ENCODE measurements around the gene LIPT2.

Gene LIPT2

DNA sequence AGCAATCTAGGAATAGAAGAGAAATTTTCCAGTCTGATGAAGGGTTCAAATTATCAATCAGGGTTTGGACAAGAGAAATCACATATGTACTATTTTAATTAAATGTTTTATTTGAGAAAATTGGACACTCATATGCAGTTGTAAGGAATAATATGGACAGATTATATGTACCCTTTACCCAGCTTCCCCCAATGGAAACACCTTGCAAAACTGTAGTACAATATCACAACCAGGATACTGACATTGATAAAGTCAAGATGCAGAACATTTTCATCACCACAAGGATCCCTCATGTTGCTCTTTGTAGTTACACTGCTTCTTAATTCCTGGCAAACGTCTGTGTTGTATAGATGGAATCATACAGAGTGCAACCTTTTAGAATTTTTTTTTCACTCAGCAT, 1.4 kb upstream of the LIPT2 start:
- DNase-seq = no peak

DNA sequence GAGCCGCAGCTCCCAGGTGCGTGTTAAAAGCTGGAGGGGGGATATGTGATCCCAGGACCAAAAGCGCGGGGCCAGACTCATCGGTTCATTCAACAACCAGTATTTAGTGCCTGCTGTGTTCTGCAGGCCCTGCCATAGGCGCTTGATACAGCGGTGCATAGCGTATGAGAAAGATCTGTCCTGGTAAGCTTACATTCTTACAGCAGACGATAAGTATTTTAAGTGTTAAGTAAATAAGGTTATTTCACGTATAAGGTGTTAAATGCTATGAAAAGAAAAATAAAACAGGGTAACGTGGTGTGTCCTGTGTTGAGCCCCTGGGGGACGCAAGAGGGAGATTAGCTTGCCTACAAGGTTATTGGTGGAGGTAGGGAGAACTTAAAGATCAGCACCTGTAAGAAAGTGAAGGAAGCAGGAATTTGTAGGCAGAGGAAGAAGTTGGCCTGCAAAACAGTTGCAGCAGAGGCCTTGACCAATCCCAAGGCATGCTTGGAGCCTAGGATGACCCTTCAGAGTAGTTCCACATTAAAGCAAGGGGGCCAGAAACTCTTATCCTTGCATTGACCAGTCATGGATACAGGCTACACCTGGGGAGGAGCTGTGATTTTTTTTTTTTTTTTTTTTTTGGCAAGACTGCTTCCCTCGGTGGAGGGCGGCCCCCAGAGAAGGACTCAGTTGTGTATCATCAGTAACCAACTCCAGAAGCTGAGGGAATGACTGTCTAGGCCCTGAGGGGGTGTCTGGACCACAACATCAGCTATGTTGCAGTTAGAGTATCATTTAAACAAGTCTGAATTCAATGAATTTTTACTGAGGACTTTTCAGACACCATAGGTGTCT, 487 bp upstream of the LIPT2 start:
- DNase-seq = no peak

GRCh38 chr11:74492084-74492483, 1.4 kb downstream of the LIPT2 start:
- DNase-seq = no peak

- DNase-seq = no peak
These were observed 2.6 kb downstream of the LIPT2 start for GRCh38 chr11:74490941-74491340.

DNA sequence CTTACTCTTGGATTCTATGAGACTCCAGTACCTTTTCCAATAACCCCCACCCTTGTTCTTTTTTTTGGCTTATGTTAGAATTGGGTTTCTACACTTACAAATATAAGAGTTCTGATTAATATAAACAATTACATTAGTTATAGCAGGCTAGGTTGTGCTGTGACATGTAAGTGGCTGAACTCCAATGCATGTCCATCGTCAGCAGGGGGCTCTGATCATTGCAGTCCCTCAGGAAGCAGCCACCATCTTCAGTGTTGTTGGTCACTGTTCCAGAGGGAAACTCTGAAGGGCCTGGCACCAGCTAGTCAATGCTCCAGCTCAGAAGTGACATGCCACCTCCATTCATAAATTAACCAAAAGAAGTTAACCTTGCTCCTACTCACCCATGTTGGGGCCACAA, 5.6 kb downstream of the LIPT2 start:
- no peak for DNase-seq

DNA sequence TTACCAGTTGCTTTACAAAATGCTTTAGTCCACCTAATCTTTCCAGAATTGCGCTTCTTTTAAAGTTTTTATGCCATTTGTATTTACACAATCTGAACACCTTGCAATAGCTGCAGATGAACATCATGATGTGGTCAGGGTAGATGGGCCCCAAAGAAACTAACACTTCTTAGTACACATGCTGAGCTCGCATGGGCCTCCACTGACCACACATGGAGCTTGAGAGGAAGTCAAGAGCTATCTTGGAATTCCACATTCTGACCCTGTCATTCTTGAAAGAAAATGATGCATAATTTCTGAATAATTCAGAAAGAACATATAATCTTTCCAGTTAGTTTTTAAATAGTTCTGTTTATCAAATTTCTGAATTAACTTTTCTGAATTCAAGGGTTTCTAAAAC, 7.7 kb downstream of the LIPT2 start:
- DNase-seq = no peak

- DNase-seq = no peak
These were observed 12.7 kb downstream of the LIPT2 start for GRCh38 chr11:74480688-74481417.

GRCh38 chr11:74479732-74480123, 13.8 kb downstream of the LIPT2 start:
- no peak for DNase-seq

DNA sequence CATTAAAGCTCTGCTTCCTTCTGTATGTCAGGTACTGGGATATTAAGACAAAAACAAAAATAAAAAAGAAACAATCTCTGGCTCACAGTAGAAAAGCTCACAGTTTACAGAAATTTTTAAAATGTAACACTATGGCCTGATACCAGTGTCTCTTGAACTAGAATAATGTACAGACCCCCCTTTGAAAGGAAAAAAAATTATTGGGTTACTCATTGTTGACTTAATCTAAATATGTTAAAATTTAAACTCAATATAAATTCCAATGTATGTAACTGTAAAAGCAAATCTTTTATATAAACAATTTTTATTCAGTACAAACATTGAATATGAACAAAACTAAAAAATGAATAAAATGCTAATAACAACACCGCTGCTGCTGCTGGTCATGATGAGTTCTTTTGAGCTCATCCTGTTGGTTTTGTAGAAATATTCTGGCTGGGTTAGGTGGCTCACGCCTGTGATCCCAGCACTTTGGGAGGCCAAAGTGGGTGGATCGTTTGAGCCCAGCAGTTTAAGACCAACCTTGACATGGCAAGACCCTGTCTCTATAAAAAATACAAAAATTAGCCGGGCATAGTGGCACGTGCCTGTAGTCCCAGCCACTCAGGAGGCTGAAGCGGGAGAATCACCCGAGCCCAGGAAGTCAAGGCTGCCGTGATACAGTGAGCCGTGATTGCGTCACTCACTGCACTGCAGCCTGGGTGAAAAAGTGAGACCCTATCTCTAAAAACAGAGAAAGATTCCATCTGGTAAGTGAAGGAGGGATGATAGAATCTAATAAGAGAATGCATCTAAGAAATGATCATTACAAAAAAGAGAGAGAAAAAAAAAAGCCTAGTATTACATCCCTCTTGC, 14.4 kb downstream of the LIPT2 start:
- no peak for DNase-seq

- DNase-seq = no peak
These were observed 17.0 kb downstream of the LIPT2 start for GRCh38 chr11:74476536-74476935.

DNA sequence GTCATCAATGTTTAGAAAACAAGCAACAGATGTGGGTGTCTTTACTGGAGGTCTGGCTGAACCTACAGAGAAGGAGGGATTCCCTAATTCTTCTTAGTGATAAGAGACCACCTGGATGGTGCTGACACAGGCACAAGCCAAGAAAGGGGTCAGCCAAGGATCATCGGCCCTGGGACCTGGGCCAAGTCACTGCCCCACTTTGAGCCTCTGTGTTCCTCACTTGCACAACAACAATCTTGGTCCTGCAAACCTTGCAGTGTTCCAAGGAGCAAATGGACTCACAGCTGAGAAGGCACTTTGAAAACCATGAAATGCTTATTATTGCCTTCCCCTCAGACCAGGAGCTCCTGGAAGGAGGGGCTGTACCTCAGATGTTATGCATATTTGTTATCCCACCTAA, 19.2 kb downstream of the LIPT2 start:
- no peak for DNase-seq

GRCh38 chr11:74473382-74474173, 19.9 kb downstream of the LIPT2 start:
- no peak for DNase-seq

GRCh38 chr11:74471668-74472429, 21.7 kb downstream of the LIPT2 start:
- no peak for DNase-seq

- DNase-seq = no peak
These were observed 22.5 kb downstream of the LIPT2 start for GRCh38 chr11:74471037-74471436.

DNA sequence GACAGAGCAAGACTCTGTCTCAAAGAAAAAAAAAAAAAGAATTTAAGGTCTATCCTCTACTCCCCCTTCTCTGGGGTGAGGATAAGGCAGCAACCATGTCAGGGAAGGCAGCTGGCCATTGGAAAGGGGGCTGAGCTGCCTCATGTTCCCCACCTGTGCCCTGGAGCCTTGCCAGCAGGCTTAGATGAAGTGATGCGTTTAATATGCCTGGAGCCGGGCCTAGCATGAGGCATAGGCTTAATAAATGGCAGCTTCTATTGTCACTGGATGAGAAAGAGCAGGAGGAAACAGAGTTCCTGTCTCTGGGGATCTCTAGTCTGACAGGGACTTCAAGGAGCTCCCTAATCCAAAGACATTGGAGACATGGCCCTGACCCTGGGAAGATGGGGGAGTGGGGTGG, 23.0 kb downstream of the LIPT2 start:
- DNase-seq = no peak

GRCh38 chr11:74468936-74469335, 24.6 kb downstream of the LIPT2 start:
- DNase-seq = no peak

- no peak for DNase-seq
These were observed 25.0 kb downstream of the LIPT2 start for GRCh38 chr11:74468521-74468920.

DNA sequence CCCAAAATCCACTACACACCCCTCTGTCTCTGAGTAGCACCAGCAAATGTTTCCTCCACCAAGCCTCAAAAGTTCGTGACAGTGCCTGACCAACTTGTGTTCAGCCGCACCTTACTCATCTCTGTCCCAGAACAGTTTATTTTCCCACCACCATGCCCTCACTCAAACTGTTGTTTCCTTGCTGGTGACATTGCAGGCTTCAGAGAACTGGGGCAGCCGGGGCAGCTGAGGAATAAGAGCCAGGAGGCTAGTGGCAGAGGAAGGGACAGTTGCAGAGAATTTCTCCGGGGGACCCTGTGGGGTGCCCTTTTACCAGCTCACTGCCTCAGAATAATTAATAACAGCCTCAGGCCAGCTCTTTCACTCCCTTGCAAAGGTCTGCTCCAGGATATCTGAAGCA, 25.5 kb downstream of the LIPT2 start:
- DNase-seq = no peak

- no peak for DNase-seq
These were observed 26.3 kb downstream of the LIPT2 start, which contains the start of gene KCNE3 for GRCh38 chr11:74466916-74467885. TSS of gene KCNE3 (minus strand) at chr11:74467549. CDS start at chr11:74457563, 9,986 bp downstream.

- no peak for DNase-seq
These were observed 28.2 kb downstream of the LIPT2 start for GRCh38 chr11:74465291-74465708.

All from effector CD4-positive, alpha-beta T cell (primary cell).